ENCODE data around the gene C22orf15. TPM values are rescaled to one million over a fixed set of nuclear protein-coding genes. Genes with fewer than 3 reads are reported as not detected.

Gene C22orf15
- total RNA-seq, 1 donor from 2014 or later: 0.36 TPM

- Mint-ChIP-seq H3K27ac (peak overlapping the region; percentile 85), H3K4me1 (peaks cover 48% of the 10 kb centered on the region), H3K9me3 (no peaks in the 10 kb centered on the region), H3K36me3 (peaks cover 8% of the 10 kb centered on the region), H3K4me3 (peak overlapping the region; percentile 80), H3K27me3 (ENCODE audit: low read depth) (no peaks in the 10 kb centered on the region)
- no peak for TF ChIP-seq CTCF (IDR thresholded peaks at IDR 0.05; ENCODE audit: unreplicated experiment)
- DNase-seq (ENCODE audit: low spot score in 2 of 2, unreplicated experiment in 2 of 2): no peak
Observed at GRCh38 chr22:23789121-23789520, 26.3 kb downstream of the C22orf15 start.

GRCh38 chr22:23789638-23790037 is 26.8 kb downstream of the C22orf15 start:
- peaks cover 48% of the 10 kb centered on the region for H3K4me1 Mint-ChIP-seq
- no peaks in the 10 kb centered on the region for H3K9me3 Mint-ChIP-seq
- peak overlapping the region; percentile 33 for H3K4me3 Mint-ChIP-seq
- H3K36me3 Mint-ChIP-seq: peaks cover 8% of the 10 kb centered on the region
- H3K27me3 Mint-ChIP-seq (ENCODE audit: low read depth): no peaks in the 10 kb centered on the region
- peak overlapping the region; percentile 85 for H3K27ac Mint-ChIP-seq
- DNase-seq (ENCODE audit: low spot score in 2 of 2, unreplicated experiment in 2 of 2): no peak
- TF ChIP-seq CTCF (IDR thresholded peaks at IDR 0.05; ENCODE audit: unreplicated experiment): no peak

GRCh38 chr22:23790819-23791737 is 28.3 kb downstream of the C22orf15 start:
- no peaks in the 10 kb centered on the region for H3K9me3 Mint-ChIP-seq
- peaks cover 14% of the 10 kb centered on the region for H3K36me3 Mint-ChIP-seq
- H3K27me3 Mint-ChIP-seq (ENCODE audit: low read depth): no peaks in the 10 kb centered on the region
- DNase-seq (ENCODE audit: low spot score in 2 of 2, unreplicated experiment in 2 of 2): peak; percentile 53 to 68
- H3K27ac Mint-ChIP-seq: peak overlapping the region; percentile 87
- H3K4me3 Mint-ChIP-seq: peak overlapping the region; percentile 6
- TF ChIP-seq CTCF (IDR thresholded peaks at IDR 0.05; ENCODE audit: unreplicated experiment): no peak
- H3K4me1 Mint-ChIP-seq: peaks cover 47% of the 10 kb centered on the region

GRCh38 chr22:23791738-23792645 is 29.2 kb downstream of the C22orf15 start:
- no peaks in the 10 kb centered on the region for H3K9me3 Mint-ChIP-seq
- peak overlapping the region; percentile 87 for H3K27ac Mint-ChIP-seq
- H3K36me3 Mint-ChIP-seq: peaks cover 21% of the 10 kb centered on the region
- no peak for DNase-seq (ENCODE audit: low spot score in 2 of 2, unreplicated experiment in 2 of 2)
- no peak for TF ChIP-seq CTCF (IDR thresholded peaks at IDR 0.05; ENCODE audit: unreplicated experiment)
- H3K27me3 Mint-ChIP-seq (ENCODE audit: low read depth): no peaks in the 10 kb centered on the region
- peaks cover 46% of the 10 kb centered on the region for H3K4me1 Mint-ChIP-seq
- H3K4me3 Mint-ChIP-seq: peak overlapping the region; percentile 6

GRCh38 chr22:23793326-23793725 is 30.5 kb downstream of the C22orf15 start:
- H3K9me3 Mint-ChIP-seq: no peaks in the 10 kb centered on the region
- DNase-seq (ENCODE audit: low spot score in 2 of 2, unreplicated experiment in 2 of 2): no peak
- peak overlapping the region; percentile 87 for H3K27ac Mint-ChIP-seq
- no peaks in the 10 kb centered on the region for H3K27me3 Mint-ChIP-seq (ENCODE audit: low read depth)
- TF ChIP-seq CTCF (IDR thresholded peaks at IDR 0.05; ENCODE audit: unreplicated experiment): no peak
- H3K36me3 Mint-ChIP-seq: peaks cover 27% of the 10 kb centered on the region
- H3K4me1 Mint-ChIP-seq: peaks cover 38% of the 10 kb centered on the region
- H3K4me3 Mint-ChIP-seq: no peak overlapping the region
